ENCODE data around the gene PUM2. TPM values are rescaled to one million over a fixed set of nuclear protein-coding genes. Genes with fewer than 3 reads are reported as not detected.

PUM2 gene
- total and polyA plus RNA-seq, 2 of the 13 experiments (the other 11 are each of a cell fraction or from before 2014, with no cell fraction given) = 69.6 to 69.8 TPM

- 0 out of 2 replicates have a peak, but pooled peaks have one; percentile 44 for TF ChIP-seq IRX3 (CRISPR knock-in tag; IDR thresholded peaks at IDR 0.05; ENCODE audit: borderline replicate concordance, low read depth)
- no peak for TF ChIP-seq ZNF333 (CRISPR knock-in tag; IDR thresholded peaks at IDR 0.05; ENCODE audit: borderline replicate concordance)
- TF ChIP-seq DRAP1 (CRISPR knock-in tag; IDR thresholded peaks at IDR 0.05) = peak; percentile 34; the same call in 1 of the 2 replicates
- TF ChIP-seq ZKSCAN5 (CRISPR knock-in tag; IDR thresholded peaks at IDR 0.05) = no peak
- TF ChIP-seq ZNF446 (CRISPR knock-in tag; IDR thresholded peaks at IDR 0.05) = no peak
- no peak for TF ChIP-seq ZBTB8A (CRISPR knock-in tag; IDR thresholded peaks at IDR 0.05; ENCODE audit: borderline replicate concordance, low read depth)
- peak; percentile 70; the same call in 1 of the 2 replicates for TF ChIP-seq ZNF225 (CRISPR knock-in tag; IDR thresholded peaks at IDR 0.05)
- no peak for TF ChIP-seq ZNF770 (CRISPR knock-in tag; IDR thresholded peaks at IDR 0.05)
- 0 out of 2 replicates have a peak, but pooled peaks have one; percentile 63 for TF ChIP-seq ZNF468 (CRISPR knock-in tag; IDR thresholded peaks at IDR 0.05)
- no peak for TF ChIP-seq ZNF44 (CRISPR knock-in tag; IDR thresholded peaks at IDR 0.05)
- TF ChIP-seq SRSF4 (IDR thresholded peaks at IDR 0.05; ENCODE audit: low read depth, low read length, poor library complexity, severe bottlenecking) = no peak
- no peak for TF ChIP-seq KIAA2018 (CRISPR knock-in tag; IDR thresholded peaks at IDR 0.05; ENCODE audit: borderline replicate concordance)
- no peak for TF ChIP-seq ZNF326 (CRISPR knock-in tag; IDR thresholded peaks at IDR 0.05; ENCODE audit: borderline replicate concordance)
- 0 out of 2 replicates have a peak, but pooled peaks have one; percentile 54 for TF ChIP-seq KLF11 (CRISPR knock-in tag; IDR thresholded peaks at IDR 0.05)
- TF ChIP-seq ZNF282 (IDR thresholded peaks at IDR 0.05; ENCODE audit: partially characterized antibody) = no peak
- TF ChIP-seq THAP11 (CRISPR knock-in tag; IDR thresholded peaks at IDR 0.05) = peak; percentile 61; the same call in 1 of the 2 replicates
- TF ChIP-seq FOXJ3 (CRISPR knock-in tag; IDR thresholded peaks at IDR 0.05; ENCODE audit: borderline replicate concordance) = no peak
- TF ChIP-seq FOXA3 (CRISPR knock-in tag; IDR thresholded peaks at IDR 0.05) = peak; percentile 19; the same call in 1 of the 2 replicates
- peak; percentile 88; the same call in 1 of the 2 replicates for TF ChIP-seq ZNF136 (CRISPR knock-in tag; IDR thresholded peaks at IDR 0.05; ENCODE audit: low read depth)
- TF ChIP-seq ADNP (CRISPR knock-in tag; IDR thresholded peaks at IDR 0.05) = no peak
These were observed 28.4 kb upstream of the PUM2 start (continued) for GRCh38 chr2:20378891-20379519.
